A673 (cell line): Measurements from ENCODE around the gene INAFM2.

ENCODE experiments used
- CTCF ChIP-seq: fragments of 300-800, 200-600 bp; sonication (generic); conservative IDR thresholded peaks from 2 replicates; pipeline ENCODE4 v1.5.1; 2017; ENCODE audit warnings: low read depth, mild to moderate bottlenecking, antibody characterized with exemption, low read length, moderate library complexity, mixed read lengths
- EZH2 ChIP-seq: fragments of 200-600 bp; sonication (generic); IDR thresholded peaks from 2 replicates; pipeline ENCODE4 v1.6.1; 2017; ENCODE audit warnings: borderline replicate concordance, low read depth, mild to moderate bottlenecking, mixed read lengths, antibody characterized with exemption, low read length; ENCODE audit not compliant: poor library complexity, severe bottlenecking

- no peak for TF ChIP-seq CTCF
- no peak for TF ChIP-seq EZH2
These were observed 6.9 kb downstream of the INAFM2 start for GRCh38 chr15:40330368-40330836.
